Transverse colon (tissue), 4 donors: Measurements from ENCODE around the gene ZNF213.

Source experiments
- EP300 ChIP-seq: sonication (generic); formaldehyde crosslinking; IDR thresholded peaks from one replicate; pipeline ENCODE4 v1.6.1; 2017; ENCODE audit warnings: antibody characterized with exemption, low read depth
- POLR2A ChIP-seq: fragments of 450-650 bp; IDR thresholded peaks from one replicate; pipeline ENCODE4 v1.6.1; 2016; ENCODE audit warnings: antibody characterized with exemption, mild to moderate bottlenecking, moderate library complexity
- POLR2AphosphoS5 ChIP-seq, 3 donors: sonication (generic); formaldehyde crosslinking; IDR thresholded peaks; one replicate each; pipeline ENCODE4 v1.6.1; 2016; ENCODE audit warnings: antibody characterized with exemption in 3 of 3
- TF ChIP-seq, protein P1 (sequence below), 5 experiments: fragments of 200-600 bp in 3 of 5; fragments of 450-650 bp in 2 of 5; sonication (generic) in 3 of 5; IDR thresholded peaks; 1 replicate in 2 of 5; 2 replicates in 3 of 5; pipeline ENCODE4 v1.5.1; 2016 to 2017; ENCODE audit warnings: antibody characterized with exemption in 5 of 5, inconsistent platforms in 3 of 5, mild to moderate bottlenecking in 2 of 5, moderate library complexity in 1 of 5

DNA sequence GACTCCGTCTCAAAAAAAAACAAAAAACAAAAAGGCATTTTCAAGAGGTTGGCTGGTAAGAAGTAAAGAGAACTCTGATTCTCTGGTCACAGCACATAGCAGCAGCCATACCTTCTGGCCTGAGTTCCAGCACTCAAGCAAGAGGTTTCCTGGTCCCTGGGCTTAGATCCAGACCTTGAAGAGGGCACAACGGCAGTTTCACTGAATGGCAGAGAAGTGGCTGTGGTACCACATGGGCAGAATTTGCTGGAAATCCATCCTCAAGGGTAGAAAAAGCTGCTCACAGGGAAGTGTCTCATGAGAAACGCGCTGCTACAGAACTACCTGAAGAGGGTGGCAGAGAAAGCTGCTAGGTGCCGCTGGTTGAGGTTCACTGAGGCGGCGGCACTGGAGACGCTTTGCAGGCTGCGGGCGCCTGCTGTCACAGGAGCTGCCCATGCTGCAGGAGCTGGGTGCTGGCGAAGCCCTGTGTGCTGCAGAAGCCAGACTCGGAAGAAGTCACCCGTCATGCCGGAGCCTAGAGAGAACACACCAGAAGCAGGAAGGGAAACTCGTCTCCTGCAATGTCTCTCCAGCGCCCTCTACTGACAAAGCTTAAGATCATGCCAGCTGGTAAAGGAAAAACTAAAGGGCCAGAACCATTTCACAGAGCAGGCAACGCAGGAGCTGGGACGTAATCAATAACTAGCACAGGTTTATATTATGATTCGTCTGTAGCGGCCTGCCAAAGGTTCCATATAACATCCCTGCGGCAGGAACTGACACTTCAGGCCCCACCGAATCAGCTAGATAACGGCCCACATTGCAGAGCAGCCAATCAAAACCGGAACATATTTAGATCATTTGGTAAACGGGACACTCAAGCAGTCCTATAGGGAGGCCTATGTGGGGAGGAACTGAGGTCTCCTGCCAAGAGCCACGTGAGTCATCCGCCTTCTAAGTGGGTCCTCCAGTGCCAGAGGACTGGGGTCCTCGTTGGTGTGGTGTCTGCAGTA is 5.4 kb upstream of the ZNF213 start:
- TF ChIP-seq, protein P1, sequence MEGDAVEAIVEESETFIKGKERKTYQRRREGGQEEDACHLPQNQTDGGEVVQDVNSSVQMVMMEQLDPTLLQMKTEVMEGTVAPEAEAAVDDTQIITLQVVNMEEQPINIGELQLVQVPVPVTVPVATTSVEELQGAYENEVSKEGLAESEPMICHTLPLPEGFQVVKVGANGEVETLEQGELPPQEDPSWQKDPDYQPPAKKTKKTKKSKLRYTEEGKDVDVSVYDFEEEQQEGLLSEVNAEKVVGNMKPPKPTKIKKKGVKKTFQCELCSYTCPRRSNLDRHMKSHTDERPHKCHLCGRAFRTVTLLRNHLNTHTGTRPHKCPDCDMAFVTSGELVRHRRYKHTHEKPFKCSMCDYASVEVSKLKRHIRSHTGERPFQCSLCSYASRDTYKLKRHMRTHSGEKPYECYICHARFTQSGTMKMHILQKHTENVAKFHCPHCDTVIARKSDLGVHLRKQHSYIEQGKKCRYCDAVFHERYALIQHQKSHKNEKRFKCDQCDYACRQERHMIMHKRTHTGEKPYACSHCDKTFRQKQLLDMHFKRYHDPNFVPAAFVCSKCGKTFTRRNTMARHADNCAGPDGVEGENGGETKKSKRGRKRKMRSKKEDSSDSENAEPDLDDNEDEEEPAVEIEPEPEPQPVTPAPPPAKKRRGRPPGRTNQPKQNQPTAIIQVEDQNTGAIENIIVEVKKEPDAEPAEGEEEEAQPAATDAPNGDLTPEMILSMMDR (IDR thresholded peaks at IDR 0.05): peak; percentile 90 to 95 (median 92)
- TF ChIP-seq EP300 (no peak), POLR2A (peak; percentile 32), POLR2AphosphoS5 (IDR thresholded peaks at IDR 0.05) (peak in 2 of 3 donors; percentile 36 to 46)
